HepG2 (cell line): ENCODE data around the gene MACROD2.

Experiments
- FOXA1 ChIP-seq, 2 experiments: fragments of 450-650 bp in 1 of 2; sonication (generic) in 1 of 2; formaldehyde crosslinking in 1 of 2; IDR thresholded peaks; 2 replicates each; pipeline versions ENCODE4 v1.4.0 to v1.6.1; 2016 to 2020; ENCODE audit warnings: missing genetic modification reagents in 1 of 2
- MLXIP ChIP-seq: sonication (generic); formaldehyde crosslinking; IDR thresholded peaks from 2 replicates; pipeline ENCODE4 v1.9.0; 2021; ENCODE audit warnings: missing genetic modification reagents, borderline replicate concordance
- POLR2AphosphoS5 ChIP-seq: IDR thresholded peaks from 2 replicates; pipeline ENCODE4 v1.6.1; 2012; ENCODE audit warnings: low read depth, low read length
- ZFX ChIP-seq: sonication (generic); formaldehyde crosslinking; IDR thresholded peaks from 2 replicates; pipeline ENCODE4 v1.4.0; 2020; ENCODE audit warnings: mild to moderate bottlenecking, low read depth, missing genetic modification reagents, moderate library complexity
- ZNF484 ChIP-seq: sonication (generic); formaldehyde crosslinking; IDR thresholded peaks from 2 replicates; pipeline ENCODE4 v1.5.1; 2020; ENCODE audit warnings: mild to moderate bottlenecking, low read depth, missing genetic modification reagents, borderline replicate concordance
- TF ChIP-seq, protein P1 (sequence below): sonication (generic); formaldehyde crosslinking; IDR thresholded peaks from 2 replicates; pipeline ENCODE4 v1.4.0; 2020; ENCODE audit warnings: mild to moderate bottlenecking, missing genetic modification reagents

GRCh38 chr20:14336686-14337085 is 341.4 kb downstream of the MACROD2 start:
- TF ChIP-seq, protein P1, sequence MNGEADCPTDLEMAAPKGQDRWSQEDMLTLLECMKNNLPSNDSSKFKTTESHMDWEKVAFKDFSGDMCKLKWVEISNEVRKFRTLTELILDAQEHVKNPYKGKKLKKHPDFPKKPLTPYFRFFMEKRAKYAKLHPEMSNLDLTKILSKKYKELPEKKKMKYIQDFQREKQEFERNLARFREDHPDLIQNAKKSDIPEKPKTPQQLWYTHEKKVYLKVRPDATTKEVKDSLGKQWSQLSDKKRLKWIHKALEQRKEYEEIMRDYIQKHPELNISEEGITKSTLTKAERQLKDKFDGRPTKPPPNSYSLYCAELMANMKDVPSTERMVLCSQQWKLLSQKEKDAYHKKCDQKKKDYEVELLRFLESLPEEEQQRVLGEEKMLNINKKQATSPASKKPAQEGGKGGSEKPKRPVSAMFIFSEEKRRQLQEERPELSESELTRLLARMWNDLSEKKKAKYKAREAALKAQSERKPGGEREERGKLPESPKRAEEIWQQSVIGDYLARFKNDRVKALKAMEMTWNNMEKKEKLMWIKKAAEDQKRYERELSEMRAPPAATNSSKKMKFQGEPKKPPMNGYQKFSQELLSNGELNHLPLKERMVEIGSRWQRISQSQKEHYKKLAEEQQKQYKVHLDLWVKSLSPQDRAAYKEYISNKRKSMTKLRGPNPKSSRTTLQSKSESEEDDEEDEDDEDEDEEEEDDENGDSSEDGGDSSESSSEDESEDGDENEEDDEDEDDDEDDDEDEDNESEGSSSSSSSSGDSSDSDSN (CRISPR knock-in tag), result no peak
- TF ChIP-seq MLXIP (CRISPR knock-in tag), result no peak
- TF ChIP-seq FOXA1 (IDR thresholded peaks at IDR 0.05), result no peak
- TF ChIP-seq FOXA1 (CRISPR knock-in tag; IDR thresholded peaks at IDR 0.05), result no peak
- no peak for TF ChIP-seq ZNF484 (CRISPR knock-in tag)
- TF ChIP-seq POLR2AphosphoS5, result no peak
- TF ChIP-seq ZFX (CRISPR knock-in tag), result no peak
